Lower leg skin (tissue), 3 donors: Measurements from ENCODE around the gene ADGRA3.

Experiments
- CTCF ChIP-seq, 3 donors: fragments of 450-650 bp; IDR thresholded peaks; one replicate each; pipeline ENCODE4 v1.5.1; 2016; ENCODE audit warnings: antibody characterized with exemption in 3 of 3, mild to moderate bottlenecking in 3 of 3, moderate library complexity in 2 of 3
- POLR2A ChIP-seq, 2 donors: fragments of 450-650 bp; IDR thresholded peaks; one replicate each; pipeline ENCODE4 v1.6.1; 2016 to 2017; ENCODE audit warnings: antibody characterized with exemption in 2 of 2, mild to moderate bottlenecking in 1 of 2, moderate library complexity in 1 of 2

GRCh38 chr4:22417408-22417807 is 98.5 kb downstream of the ADGRA3 start:
- TF ChIP-seq CTCF (IDR thresholded peaks at IDR 0.05): no peak
- no peak for TF ChIP-seq POLR2A (IDR thresholded peaks at IDR 0.05)
